ENCODE results near the gene HADHA. TPM values are rescaled to one million over a fixed set of nuclear protein-coding genes. Genes with fewer than 3 reads are reported as not detected.
A peak's percentile ranks its signal among the peaks of the same experiment; 100 is the strongest.

Gene HADHA
- total RNA-seq, 1 donor from 2014 or later, result 208 TPM

GRCh38 chr2:26190369-26190768, 54.1 kb downstream of the HADHA start:
- DNase-seq, result no peak

DNA sequence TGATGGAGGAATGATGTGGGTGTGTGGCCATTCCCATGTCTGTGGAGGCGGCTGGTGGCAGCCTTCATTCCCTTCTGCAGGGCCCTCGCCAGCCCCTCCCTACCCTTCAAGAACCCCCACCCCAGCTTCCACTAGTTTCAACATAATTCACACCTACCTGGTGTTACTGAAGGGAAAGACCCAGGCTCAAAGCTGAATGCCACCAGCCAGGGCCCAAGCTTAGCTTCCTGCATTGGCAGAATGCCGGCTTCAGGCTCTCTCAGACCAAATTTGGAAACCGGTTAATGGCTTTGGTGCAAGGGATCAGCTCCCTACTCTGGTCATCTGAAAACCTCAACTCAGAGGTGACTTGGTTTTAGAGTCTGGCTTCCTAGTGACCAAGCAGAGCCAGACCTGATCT, 54.7 kb downstream of the HADHA start:
- DNase-seq, result no peak

DNA sequence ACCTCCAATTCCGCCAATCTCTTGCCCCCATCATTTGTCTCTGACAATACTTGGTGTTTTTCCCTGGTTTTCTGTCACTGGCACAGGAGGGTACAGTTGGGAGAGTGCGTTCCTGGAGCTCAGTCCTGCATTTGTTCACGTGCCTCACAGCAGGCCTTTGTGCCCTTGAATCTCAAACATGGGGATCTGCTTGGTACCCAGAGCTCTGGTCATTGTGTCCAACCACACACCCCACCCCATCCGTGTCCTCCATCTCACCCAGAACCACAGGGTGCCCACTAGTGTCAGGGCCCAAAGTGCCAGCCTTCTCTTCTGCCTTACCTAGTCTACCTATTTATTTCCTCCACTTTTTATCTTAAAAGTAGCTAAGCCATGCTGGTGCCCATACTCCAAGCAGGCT, 55.3 kb downstream of the HADHA start:
- no peak for DNase-seq

GRCh38 chr2:26187537-26188104, 56.8 kb downstream of the HADHA start:
- DNase-seq, result no peak

DNA sequence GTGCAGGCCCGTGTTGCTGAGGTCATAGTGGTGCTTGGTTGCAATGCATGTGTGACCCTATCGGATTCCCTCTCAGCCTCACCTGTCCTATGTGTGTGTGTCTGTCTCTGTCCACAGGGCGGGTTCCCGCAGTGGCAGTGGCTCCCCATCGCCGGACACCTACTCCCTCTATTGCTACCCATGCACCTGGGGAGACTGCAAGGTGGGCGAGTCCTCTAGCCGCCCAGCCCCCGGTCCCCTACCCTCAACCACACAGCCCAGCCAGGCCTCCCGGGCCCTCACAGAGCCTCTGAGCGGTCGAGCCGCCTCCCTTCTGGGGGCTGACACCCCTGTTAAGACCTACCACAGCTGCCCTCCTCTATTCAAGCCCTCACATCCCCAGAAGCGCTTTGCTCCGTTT, 57.3 kb downstream of the HADHA start:
- DNase-seq, result no peak

- DNase-seq, result no peak
These were observed 58.3 kb downstream of the HADHA start for GRCh38 chr2:26185954-26186770.

DNA sequence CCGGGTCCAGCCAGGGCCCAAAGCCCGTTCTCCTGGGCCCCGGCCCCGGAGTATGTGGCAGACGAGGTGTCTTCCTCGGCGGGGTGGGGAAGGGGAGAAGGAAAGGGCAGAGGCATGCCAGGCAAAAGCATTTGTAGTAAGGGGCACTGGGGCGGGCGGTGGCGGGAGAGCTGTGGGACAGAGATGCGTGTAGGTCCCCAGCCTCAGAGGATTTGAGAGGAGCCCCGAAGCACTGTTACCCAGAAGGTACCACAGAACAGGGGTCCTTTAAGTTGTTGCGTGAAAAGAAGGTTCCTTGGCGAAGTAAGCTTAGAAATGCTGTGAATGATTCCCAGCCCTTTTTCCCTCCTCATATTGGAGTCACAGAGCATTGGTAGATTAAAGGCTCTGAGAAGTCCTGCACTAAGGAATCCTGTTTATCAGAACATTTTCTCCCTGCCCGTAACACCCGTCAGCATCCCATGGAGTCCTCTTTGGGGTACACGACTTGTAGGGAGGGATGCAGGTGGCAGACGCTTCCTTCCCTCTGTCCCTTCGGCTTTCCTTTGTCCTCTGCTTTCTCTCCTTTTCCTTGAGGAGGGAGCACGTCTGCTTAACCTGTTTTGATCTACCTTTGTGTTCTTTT, 59.0 kb downstream of the HADHA start:
- DNase-seq, result no peak

DNA sequence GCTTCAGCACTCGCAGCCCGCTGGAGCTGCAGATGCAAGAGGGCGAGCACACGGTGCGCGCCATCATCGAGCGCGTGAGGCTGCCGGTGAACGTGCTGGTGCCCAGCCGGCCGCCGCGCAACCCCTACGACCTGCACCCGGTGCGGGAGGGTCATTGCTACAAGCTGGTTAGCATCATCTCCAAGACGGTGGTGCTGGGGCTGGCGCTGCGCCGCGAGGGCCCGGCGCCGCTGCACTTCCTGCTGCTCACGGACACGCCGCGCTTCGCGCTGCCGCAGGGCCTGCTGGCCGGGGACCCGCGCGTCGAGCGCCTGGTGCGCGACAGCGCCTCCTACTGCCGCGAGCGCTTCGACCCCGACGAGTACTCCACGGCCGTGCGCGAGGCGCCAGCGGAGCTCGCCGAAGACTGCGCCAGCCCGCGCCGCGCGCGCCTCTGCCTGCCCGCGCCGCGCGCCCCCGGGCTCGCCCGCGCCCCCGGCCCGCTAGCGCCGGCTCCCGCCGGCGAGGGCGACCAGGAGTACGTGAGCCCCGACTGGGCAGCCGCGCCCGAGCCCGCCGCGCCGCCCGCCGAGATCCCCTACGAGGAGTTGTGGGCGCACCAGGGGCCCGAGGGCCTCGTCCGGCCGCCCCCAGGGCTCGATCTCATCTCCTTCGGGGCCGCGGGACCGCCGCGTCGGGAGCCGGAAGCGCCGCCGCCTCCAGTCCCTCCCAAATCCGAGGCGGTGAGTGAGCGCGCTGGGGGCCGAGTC, 59.7 kb downstream of the HADHA start:
- DNase-seq, result peak; percentile 86

DNA sequence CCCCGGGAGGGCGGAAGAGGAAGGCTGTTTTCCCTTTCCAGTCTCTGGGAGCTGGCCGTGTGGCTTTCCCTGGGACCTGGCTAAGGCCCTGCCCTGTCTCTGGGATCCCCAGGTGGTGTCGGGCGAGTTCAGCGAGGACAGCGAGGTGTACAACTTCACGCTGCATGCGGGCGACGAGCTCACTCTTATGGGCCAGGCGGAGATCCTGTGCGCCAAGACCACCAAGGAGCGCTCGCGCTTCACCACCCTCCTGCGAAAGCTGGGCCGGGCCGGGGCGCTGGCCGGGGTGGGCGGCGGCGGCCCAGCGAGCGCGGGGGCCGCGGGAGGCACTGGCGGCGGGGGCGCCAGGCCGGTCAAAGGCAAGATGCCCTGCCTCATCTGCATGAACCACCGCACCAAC, 60.3 kb downstream of the HADHA start:
- DNase-seq, result no peak

DNA sequence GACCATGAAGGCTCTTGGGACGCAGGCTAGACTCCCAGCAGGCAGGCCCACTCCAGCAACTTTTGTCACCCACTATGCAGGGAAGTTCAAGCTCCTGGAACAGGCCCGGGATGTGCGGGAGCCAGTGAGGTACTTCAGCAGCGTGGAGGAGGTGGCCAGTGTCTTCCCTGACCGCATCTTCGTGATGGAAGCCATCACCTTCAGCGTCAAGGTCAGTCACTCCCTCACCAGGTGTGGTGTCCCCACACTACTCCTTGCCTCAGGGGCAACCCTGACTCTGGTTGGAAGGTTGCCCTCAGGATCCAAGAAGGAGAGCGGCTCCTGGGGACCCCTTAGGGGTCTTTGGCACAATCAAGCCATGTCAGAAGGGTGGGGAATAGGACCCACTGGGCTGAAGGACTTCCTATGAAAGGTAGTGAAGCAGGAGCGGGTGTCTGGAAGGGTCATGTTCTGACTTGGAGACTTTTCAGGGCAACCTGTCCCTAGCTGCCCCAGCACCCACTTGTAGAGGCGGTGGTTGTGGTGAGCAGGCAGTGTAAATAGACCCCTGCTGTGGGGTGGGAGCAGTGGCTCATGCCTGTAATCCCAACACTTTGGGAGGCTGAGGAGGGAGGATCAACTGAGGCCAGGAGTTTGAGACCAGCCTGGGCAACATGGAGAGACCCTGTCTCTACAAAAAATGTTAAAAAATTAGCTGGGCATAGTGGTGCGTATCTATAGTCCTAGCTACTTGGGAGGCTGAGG, 61.4 kb downstream of the HADHA start:
- no peak for DNase-seq

DNA sequence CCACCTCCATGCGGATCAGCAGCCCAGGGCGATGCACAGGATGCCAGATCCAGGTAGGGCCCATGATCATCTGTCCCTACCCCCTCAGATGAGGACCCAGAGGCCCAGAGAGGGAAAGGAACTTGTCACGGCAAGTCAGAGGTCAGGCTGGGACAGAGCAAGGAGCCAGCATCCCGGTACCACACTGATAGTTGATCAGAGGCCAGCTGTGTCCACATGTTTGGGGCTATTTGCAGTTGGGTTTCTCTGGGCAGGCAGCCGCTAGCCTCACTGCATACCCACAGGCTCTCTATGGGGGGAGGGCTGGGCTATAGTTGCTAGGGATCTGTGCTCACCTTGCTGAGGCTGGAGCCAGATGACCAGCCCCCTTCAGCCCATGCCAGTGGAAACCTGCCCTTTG, 62.0 kb downstream of the HADHA start:
- DNase-seq, result no peak

DNA sequence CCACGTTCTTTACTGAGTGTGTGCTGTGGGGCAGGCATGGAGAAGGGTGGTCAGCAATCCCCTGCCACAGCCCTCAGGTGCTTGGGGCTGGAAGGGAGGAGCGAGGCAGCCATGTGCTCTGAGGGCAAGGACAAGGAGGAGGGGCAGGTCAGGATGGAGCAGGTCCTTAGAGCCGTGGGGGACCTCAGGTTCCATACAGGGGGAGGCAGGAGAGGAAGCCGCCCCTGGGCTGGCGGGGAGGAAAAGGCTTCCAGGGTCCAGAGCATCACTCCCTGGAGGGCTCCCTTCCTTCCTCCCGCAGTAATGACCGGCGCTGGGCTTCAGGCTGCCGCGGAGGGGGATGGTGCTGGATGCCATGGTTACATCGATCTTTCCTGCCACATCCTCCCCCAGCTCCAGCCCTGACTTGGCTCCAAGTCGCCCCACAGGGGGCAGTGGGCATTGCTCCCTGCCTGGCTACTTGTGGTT, 65.0 kb downstream of the HADHA start:
- DNase-seq, result peak; percentile 55

DNA sequence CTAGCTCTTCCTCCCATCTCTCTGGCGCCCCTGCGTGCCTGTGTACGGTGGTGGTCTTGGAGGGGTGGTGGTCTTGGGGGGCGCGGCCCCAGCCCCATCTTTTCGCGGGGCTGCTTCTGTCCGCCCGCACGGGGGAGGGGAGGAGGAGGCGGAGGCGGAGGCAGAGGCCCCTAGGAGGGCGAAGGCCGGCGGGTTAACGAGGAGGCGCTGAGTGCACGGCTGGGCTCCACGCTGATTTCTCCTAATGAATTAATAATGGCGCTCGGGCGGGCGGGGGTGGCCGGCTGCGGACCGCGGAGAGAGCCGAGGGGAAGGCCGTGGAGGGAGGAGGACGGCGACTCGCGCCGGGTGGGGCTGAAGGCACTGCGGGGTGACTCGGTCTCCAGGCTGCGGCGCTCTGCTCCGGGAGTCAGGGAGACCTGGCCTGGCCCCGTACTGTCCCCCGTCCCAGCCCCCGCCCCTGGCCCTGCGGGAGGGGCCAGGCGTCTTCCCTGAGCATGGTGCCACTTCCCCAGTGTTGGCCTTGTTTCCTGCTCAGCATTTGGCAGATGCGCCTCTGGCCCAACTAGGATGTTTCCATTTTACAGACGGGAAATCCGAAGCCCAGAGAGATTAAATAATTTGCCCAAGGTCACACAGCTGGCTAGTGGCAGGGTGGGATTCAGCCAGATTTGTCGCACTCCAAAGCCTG, 65.5 kb downstream of the HADHA start:
- peak; percentile 33 for DNase-seq

DNA sequence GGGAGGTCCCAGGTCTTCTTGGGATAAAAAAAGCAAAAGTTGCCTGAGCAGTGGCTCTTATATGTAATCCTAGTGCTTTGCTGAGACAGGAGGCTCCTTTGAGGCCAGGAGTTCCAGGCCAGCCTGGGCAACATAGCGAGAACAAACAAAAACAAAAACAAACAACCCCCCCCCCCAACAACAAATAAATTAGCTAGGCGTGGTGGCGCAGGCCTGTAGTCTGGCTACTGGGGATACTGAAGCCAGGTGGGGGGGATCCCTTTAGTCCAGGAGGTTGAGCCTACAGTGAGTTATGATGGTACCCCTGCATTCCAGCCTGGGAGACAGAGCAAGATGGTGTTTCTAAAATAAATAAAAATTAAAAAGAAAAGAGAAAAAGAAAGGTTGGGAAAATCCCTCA, 66.2 kb downstream of the HADHA start:
- DNase-seq, result no peak

- DNase-seq, result no peak
These were observed 67.3 kb downstream of the HADHA start for GRCh38 chr2:26177122-26177521.

DNA sequence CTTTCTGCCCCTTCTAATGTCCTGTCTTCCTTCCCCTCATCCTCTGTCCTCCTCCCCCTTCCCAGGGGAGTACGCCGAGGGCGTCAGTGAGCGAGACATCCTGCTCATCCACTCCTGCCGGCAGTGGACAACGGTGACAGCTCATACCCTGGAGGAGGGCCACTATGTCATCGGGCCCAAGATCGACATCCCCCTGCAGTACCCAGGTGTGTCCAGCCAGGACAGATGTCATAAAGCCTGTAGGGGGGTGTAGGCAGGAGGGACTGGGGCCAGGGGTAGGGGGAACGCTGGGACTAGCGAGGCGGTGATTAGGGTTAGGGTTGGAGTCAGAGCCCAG, 68.2 kb downstream of the HADHA start:
- DNase-seq, result no peak

DNA sequence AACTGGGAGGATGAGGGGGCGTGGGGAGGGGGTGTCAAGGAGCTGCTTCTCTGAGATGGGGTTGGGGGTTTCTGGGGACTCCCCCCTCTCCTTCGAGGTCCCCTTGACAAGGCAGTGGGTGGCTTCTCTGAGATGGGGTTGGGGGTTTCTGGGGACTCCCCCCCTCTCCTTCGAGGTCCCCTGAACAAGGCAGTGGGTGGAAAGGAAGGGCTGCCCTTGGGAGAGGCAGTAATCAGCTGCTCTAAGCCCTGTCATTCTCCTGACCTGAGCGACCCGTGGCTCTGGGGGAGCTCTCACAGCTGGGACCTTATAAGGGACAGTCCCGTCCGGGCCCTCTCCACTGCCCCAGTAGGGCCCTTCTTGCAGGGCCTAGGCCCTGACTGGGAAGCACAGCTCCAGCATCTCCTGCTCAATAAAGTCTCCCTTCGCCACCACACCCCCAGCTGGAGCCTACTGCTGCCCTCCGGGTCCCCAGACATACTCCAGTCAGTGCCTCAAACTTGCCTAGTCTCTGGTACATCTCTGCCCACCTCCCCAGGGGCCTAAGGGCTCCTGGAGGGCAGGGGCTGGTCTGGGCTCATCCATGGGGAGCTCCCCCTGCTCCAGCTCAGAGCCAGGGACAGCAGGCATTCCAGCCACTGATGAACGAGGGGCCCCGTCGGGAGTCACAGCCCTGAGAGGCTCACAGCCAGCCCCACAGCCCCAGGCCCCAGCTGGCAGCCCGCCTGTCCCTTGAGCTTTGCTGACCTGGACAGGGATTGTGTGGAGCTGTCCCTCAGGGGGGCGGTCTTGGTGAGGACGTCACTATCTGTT, 68.8 kb downstream of the HADHA start:
- no peak for DNase-seq

- no peak for DNase-seq
These were observed 69.6 kb downstream of the HADHA start for GRCh38 chr2:26174691-26175465.

DNA sequence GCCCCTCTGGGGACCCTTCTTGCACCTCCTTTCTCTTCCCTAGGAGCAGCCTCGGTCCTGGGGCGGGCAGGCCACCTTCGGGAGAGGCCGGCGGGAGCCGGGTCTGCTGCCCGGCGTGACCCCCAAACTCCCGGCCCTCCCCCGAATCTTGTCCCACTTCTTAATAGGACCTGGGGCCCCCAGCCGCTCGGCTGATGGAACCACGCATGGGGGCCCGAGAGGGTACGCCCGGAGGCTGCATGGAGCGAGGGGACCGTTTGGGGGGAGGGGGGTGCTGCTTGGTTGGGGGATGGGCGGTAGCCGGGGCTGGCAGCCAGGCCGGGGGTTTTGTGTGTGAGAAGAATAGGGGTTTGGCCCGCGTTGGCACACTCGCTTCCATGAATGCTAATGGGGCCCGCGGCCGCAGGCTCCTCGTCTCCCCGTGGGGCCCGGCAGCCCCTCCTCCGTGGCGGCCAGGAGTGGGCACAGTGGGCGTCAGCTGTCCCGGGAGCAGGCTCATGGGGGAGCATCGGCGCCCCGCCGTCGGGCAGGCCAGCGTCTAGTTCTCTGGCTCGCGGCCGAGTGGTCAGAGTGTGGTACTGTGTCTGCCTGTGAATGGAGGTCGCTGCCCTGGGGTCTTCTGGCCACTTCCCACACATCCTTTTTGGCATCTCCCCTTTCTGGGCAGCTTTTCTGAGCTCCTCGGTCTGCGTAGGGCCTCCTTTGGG, 70.5 kb downstream of the HADHA start:
- DNase-seq, result no peak
